Brain microvascular endothelial cell (primary cell): ENCODE measurements around the gene DOCK1.

Experiments
- DNase-seq: peaks from one replicate; pipeline ENCODE4 v3.0.0-alpha.2; 2020
- H3K27ac ChIP-seq: fragments of 250-450 bp; sonication (Bioruptor Pico); 2 replicates; pipeline ENCODE4 v1.5.1; 2020; ENCODE audit warnings: mild to moderate bottlenecking, moderate library complexity
- H3K27me3 ChIP-seq: fragments of 250-450 bp; sonication (Bioruptor Pico); replicated peaks from 2 replicates; pipeline ENCODE4 v1.5.1; 2020; ENCODE audit warnings: mild to moderate bottlenecking
- H3K36me3 ChIP-seq: fragments of 250-450 bp; sonication (Bioruptor Pico); replicated peaks from 2 replicates; pipeline ENCODE4 v1.5.1; 2020; ENCODE audit warnings: mild to moderate bottlenecking
- H3K4me3 ChIP-seq: 2 replicates; pipeline ENCODE4 v1.5.1; 2011; ENCODE audit warnings: low read depth, mild to moderate bottlenecking, control low read depth, low read length, moderate library complexity
- CTCF ChIP-seq: IDR thresholded peaks from 2 replicates; pipeline ENCODE4 v1.5.1; 2011; ENCODE audit warnings: low read depth, mild to moderate bottlenecking, moderate library complexity, low read length, control low read depth, inconsistent platforms; ENCODE audit errors: missing control alignments
- in situ Hi-C: cut with HindIII; loops from 2 replicates; pipeline ENCODE4 v1.10.0; 2017; ENCODE audit warnings: low sequenced_read_pairs, low pct_ligation_motif_present

The DOCK1 gene

GRCh38 chr10:127313996-127314700, 408.9 kb downstream of the DOCK1 start:
- no peak for TF ChIP-seq CTCF
- no peak overlapping the region for H3K27ac ChIP-seq
- in situ Hi-C loops = no loop called here
- no peaks in the 10 kb centered on the region for H3K36me3 ChIP-seq
- no peak for DNase-seq
- no peaks in the 10 kb centered on the region for H3K27me3 ChIP-seq
- H3K4me3 ChIP-seq = no peak overlapping the region

GRCh38 chr10:127314797-127315196, 409.6 kb downstream of the DOCK1 start:
- TF ChIP-seq CTCF = no peak
- in situ Hi-C loops = no loop called here
- no peak overlapping the region for H3K27ac ChIP-seq

GRCh38 chr10:127315888-127316287, 410.7 kb downstream of the DOCK1 start:
- in situ Hi-C loops = no loop called here
- H3K4me3 ChIP-seq = no peak overlapping the region
- H3K36me3 ChIP-seq = no peaks in the 10 kb centered on the region
- TF ChIP-seq CTCF = no peak
- no peaks in the 10 kb centered on the region for H3K27me3 ChIP-seq
- H3K27ac ChIP-seq = no peak overlapping the region
- DNase-seq = no peak

More at GRCh38 chr10:127314797-127315196, 409.6 kb downstream of the DOCK1 start:
- Histone ChIP-seq H3K27me3 (no peaks in the 10 kb centered on the region), H3K4me3 (no peak overlapping the region), H3K36me3 (no peaks in the 10 kb centered on the region)
- no peak for DNase-seq

GRCh38 chr10:127318396-127318795, 413.2 kb downstream of the DOCK1 start:
- H3K4me3 ChIP-seq = no peak overlapping the region
- TF ChIP-seq CTCF = no peak
- H3K36me3 ChIP-seq = no peaks in the 10 kb centered on the region
- in situ Hi-C loops = no loop called here
- no peaks in the 10 kb centered on the region for H3K27me3 ChIP-seq
- H3K27ac ChIP-seq = no peak overlapping the region
- no peak for DNase-seq

- H3K27me3 ChIP-seq = no peaks in the 10 kb centered on the region
- no peak overlapping the region for H3K4me3 ChIP-seq
- H3K27ac ChIP-seq = no peak overlapping the region
- no peaks in the 10 kb centered on the region for H3K36me3 ChIP-seq
- DNase-seq = no peak
- no peak for TF ChIP-seq CTCF
- in situ Hi-C loops = no loop called here
Observed at GRCh38 chr10:127319271-127319670, 414.0 kb downstream of the DOCK1 start.

- no peaks in the 10 kb centered on the region for H3K36me3 ChIP-seq
- no peak for DNase-seq
- in situ Hi-C loops = no loop called here
- no peak overlapping the region for H3K27ac ChIP-seq
- H3K4me3 ChIP-seq = no peak overlapping the region
- no peak for TF ChIP-seq CTCF
- H3K27me3 ChIP-seq = no peaks in the 10 kb centered on the region
Observed at GRCh38 chr10:127319691-127320090, 414.5 kb downstream of the DOCK1 start.
